Dedifferentiated amniotic fluid mesenchymal stem cell (primary cell): Measurements from ENCODE around the gene MRPL58.

Source experiments
- DNase-seq: peaks from one replicate; pipeline ENCODE4 v3.0.0-alpha.2; 2016; ENCODE audit errors: extremely low spot score

MRPL58 gene

GRCh38 chr17:75046407-75047289 lies 34.2 kb downstream of the MRPL58 start, which contains the start of the genes ATP5PD and KCTD2:
Gene ATP5PD (minus strand): TSS chr17:75046969. CDS start chr17:75042650, 4,319 bp downstream.
Gene KCTD2 (plus strand): TSS chr17:75047225. CDS start chr17:75047251, 26 bp downstream.
- DNase-seq = peak; percentile 97

- DNase-seq = no peak
Observed at GRCh38 chr17:75047398-75048098, 35.1 kb downstream of the MRPL58 start.

- peak; percentile 36 for DNase-seq
Observed at GRCh38 chr17:75048249-75048878, 35.9 kb downstream of the MRPL58 start.

GRCh38 chr17:75049057-75049456 lies 36.6 kb downstream of the MRPL58 start:
- DNase-seq = no peak

GRCh38 chr17:75049706-75050105 lies 37.2 kb downstream of the MRPL58 start:
- no peak for DNase-seq

- DNase-seq = no peak
Observed at GRCh38 chr17:75051941-75052340, 39.5 kb downstream of the MRPL58 start.

- peak; percentile 92 for DNase-seq
Observed at GRCh38 chr17:75059369-75060345, 47.2 kb downstream of the MRPL58 start.

- no peak for DNase-seq
Observed at GRCh38 chr17:75060434-75061054, 48.1 kb downstream of the MRPL58 start.

GRCh38 chr17:75061055-75061438 lies 48.6 kb downstream of the MRPL58 start:
- DNase-seq = no peak

GRCh38 chr17:75061618-75062017 lies 49.1 kb downstream of the MRPL58 start:
- no peak for DNase-seq

GRCh38 chr17:75063201-75063600 lies 50.7 kb downstream of the MRPL58 start:
- no peak for DNase-seq

- no peak for DNase-seq
Observed at GRCh38 chr17:75063626-75064025, 51.2 kb downstream of the MRPL58 start.

GRCh38 chr17:75064040-75064439 lies 51.6 kb downstream of the MRPL58 start:
- DNase-seq = no peak

- no peak for DNase-seq
Observed at GRCh38 chr17:75064460-75064859, 52.0 kb downstream of the MRPL58 start.

GRCh38 chr17:75064867-75065561 lies 52.5 kb downstream of the MRPL58 start:
- DNase-seq = no peak

GRCh38 chr17:75065562-75066151 lies 53.2 kb downstream of the MRPL58 start:
- DNase-seq = no peak

- no peak for DNase-seq
Observed at GRCh38 chr17:75067856-75068255, 55.4 kb downstream of the MRPL58 start.

GRCh38 chr17:75068750-75069149 lies 56.3 kb downstream of the MRPL58 start:
- DNase-seq = no peak

GRCh38 chr17:75069783-75070182 lies 57.3 kb downstream of the MRPL58 start:
- DNase-seq = no peak
